GM19025 (cell line): Measurements from ENCODE around the gene CST11.

Experiments used
- ATAC-seq: cut with Tn5 transposase; IDR thresholded peaks from one replicate; pipeline ENCODE4 v1.9.1; 2021; ENCODE audit warnings: mild to moderate bottlenecking, low read depth, moderate library complexity; ENCODE audit not compliant: unreplicated experiment

CST11 gene

GRCh38 chr20:23420943-23421931, 31.4 kb downstream of the CST11 start, which contains the start of gene NAPB:
Gene NAPB, minus strand, starts transcription at chr20:23421488. Its CDS starts 86 bp downstream, at chr20:23421402.
- ATAC-seq: peak; percentile 96

- peak; percentile 20 for ATAC-seq
Measured at GRCh38 chr20:23419995-23420901, 32.4 kb downstream of the CST11 start.

- no peak for ATAC-seq
Measured at GRCh38 chr20:23419657-23419994, 33.0 kb downstream of the CST11 start.

- ATAC-seq: no peak
Measured at GRCh38 chr20:23417861-23418260, 34.8 kb downstream of the CST11 start.

- ATAC-seq: no peak
Measured at GRCh38 chr20:23415959-23416583, 36.6 kb downstream of the CST11 start.

- ATAC-seq: no peak
Measured at GRCh38 chr20:23415555-23415954, 37.1 kb downstream of the CST11 start.

GRCh38 chr20:23414526-23415188, 38.0 kb downstream of the CST11 start:
- ATAC-seq: no peak

GRCh38 chr20:23413862-23414422, 38.7 kb downstream of the CST11 start:
- ATAC-seq: no peak

GRCh38 chr20:23412026-23412425, 40.6 kb downstream of the CST11 start:
- ATAC-seq: no peak

- no peak for ATAC-seq
Measured at GRCh38 chr20:23410916-23411695, 41.6 kb downstream of the CST11 start.

- no peak for ATAC-seq
Measured at GRCh38 chr20:23409800-23410199, 42.9 kb downstream of the CST11 start.

GRCh38 chr20:23408957-23409356, 43.7 kb downstream of the CST11 start:
- no peak for ATAC-seq

GRCh38 chr20:23407781-23408464, 44.8 kb downstream of the CST11 start:
- peak; percentile 94 for ATAC-seq

- no peak for ATAC-seq
Measured at GRCh38 chr20:23406880-23407279, 45.8 kb downstream of the CST11 start.

GRCh38 chr20:23404196-23404595, 48.5 kb downstream of the CST11 start:
- no peak for ATAC-seq

- no peak for ATAC-seq
Measured at GRCh38 chr20:23403751-23404150, 48.9 kb downstream of the CST11 start.

GRCh38 chr20:23401051-23401450, 51.6 kb downstream of the CST11 start:
- ATAC-seq: no peak
